Natural killer cell (primary cell): ENCODE measurements around the gene SOX8. TPM values are rescaled to one million over a fixed set of nuclear protein-coding genes. Genes with fewer than 3 reads are reported as not detected.

ENCODE experiments used
- ATAC-seq, 3 donors: fragments of 150-1000 bp in 2 of 3; fragments of 200-7000 bp in 1 of 3; cut with Tn5 transposase; 1 replicate in 1 of 3; 2 replicates in 2 of 3; pipeline ENCODE4 v1.10.0; 2021; ENCODE audit warnings: mild to moderate bottlenecking in 2 of 3, moderate library complexity in 2 of 3
- DNase-seq, 2 donors: peaks; one replicate each; pipeline versions ENCODE4 v3.0.0 to v3.0.0-alpha.2; 2013 to 2021; ENCODE audit warnings: mixed read lengths in 1 of 2
- H3K27ac ChIP-seq: one replicate; pipeline ENCODE4 v1.5.1; 2013; ENCODE audit warnings: mild to moderate bottlenecking, low read length
- H3K27me3 ChIP-seq: one replicate; pipeline ENCODE4 v1.6.1; 2013; ENCODE audit warnings: low read length; ENCODE audit not compliant: control insufficient read depth, insufficient read depth
- H3K36me3 ChIP-seq: one replicate; pipeline ENCODE4 v1.6.1; 2013; ENCODE audit warnings: low read length; ENCODE audit not compliant: control insufficient read depth, insufficient read depth
- H3K4me1 ChIP-seq: one replicate; pipeline ENCODE4 v1.6.1; 2013; ENCODE audit warnings: low read length; ENCODE audit not compliant: control insufficient read depth, insufficient read depth
- H3K4me3 ChIP-seq: one replicate; pipeline ENCODE4 v1.5.1; 2013; ENCODE audit warnings: low read length
- H3K9me3 ChIP-seq: one replicate; pipeline ENCODE4 v1.6.1; 2013; ENCODE audit warnings: low read length; ENCODE audit not compliant: control insufficient read depth, insufficient read depth
- H3K27ac Mint-ChIP-seq, 2 donors: one replicate each; pipeline ENCODE4 v1.8.0; 2022; ENCODE audit warnings: mild to moderate bottlenecking in 2 of 2, mixed read lengths in 2 of 2, moderate library complexity in 1 of 2
- H3K27me3 Mint-ChIP-seq, 2 donors: one replicate each; pipeline ENCODE4 v1.8.0; 2022; ENCODE audit warnings: low read depth in 2 of 2, mixed read lengths in 2 of 2
- H3K36me3 Mint-ChIP-seq: one replicate; pipeline ENCODE4 v1.8.0; 2022; ENCODE audit warnings: mixed read lengths
- H3K4me1 Mint-ChIP-seq, 2 donors: one replicate each; pipeline ENCODE4 v1.8.0; 2022; ENCODE audit warnings: mixed read lengths in 2 of 2
- H3K4me3 Mint-ChIP-seq: one replicate; pipeline ENCODE4 v1.8.0; 2022; ENCODE audit warnings: mild to moderate bottlenecking, moderate library complexity, mixed read lengths
- H3K9me3 Mint-ChIP-seq, 2 donors: one replicate each; pipeline ENCODE4 v1.8.0; 2022; ENCODE audit warnings: mixed read lengths in 2 of 2
- WGBS: methylation state at CpG from one replicate; pipeline ENCODE4 v1.1.7; 2013; ENCODE audit warnings: missing lambda C conversion rate; ENCODE audit not compliant: insufficient coverage; 5-methylcytosine and 5-hydroxymethylcytosine counted together
- intact Hi-C: fragments of 100-400 bp; cut with micrococcal nuclease; formaldehyde crosslinking; loops from one replicate; pipeline ENCODE4 v1.14.2; 2022
- total RNA-seq, 4 donors: library from RNA; stranded (reverse); fragments of 120-200 nt in 1 of 4; gene quantifications; one replicate each; pipeline versions ENCODE4 v1.2.3 to v1.2.4, GENCODE V29; 2013 to 2022
- TF ChIP-seq, protein P1 (sequence below): fragments of 200-600 bp; IDR thresholded peaks from one replicate; pipeline ENCODE4 v1.8.0; 2022; ENCODE audit warnings: antibody characterized with exemption

SOX8 gene
- total RNA-seq, 3 donors from 2014 or later (not counting 1 experiment from before 2014, with no cell fraction given) = not detected

DNA sequence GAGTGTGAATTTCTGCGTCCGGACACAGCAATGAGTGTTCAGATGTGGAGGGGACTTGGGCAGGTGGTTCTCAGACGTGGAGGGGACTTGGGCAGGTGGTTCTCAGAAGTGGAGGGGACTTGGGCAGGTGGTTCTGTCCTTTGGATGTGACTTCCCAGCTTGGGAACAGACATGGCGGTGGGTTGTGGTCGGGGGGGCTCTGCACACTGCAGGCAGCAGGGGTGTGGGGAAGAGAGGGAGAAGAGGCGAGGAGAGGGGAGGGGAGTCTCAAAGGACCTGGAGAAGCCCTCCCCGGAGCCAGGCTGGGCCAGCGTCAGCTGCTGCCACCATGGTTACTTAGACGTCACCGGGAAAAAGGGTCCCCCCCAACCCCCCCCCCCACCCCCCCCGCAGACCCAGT, 9.8 kb downstream of the SOX8 start:
- Mint-ChIP-seq H3K36me3 (no peaks in the 10 kb centered on the region), H3K27me3 (peaks cover 12 to 16% of the 10 kb centered on the region in 2 donors), H3K4me3 (no peak overlapping the region), H3K4me1 (no peaks in the 10 kb centered on the region), H3K27ac (no peak overlapping the region), H3K9me3 (no peaks in the 10 kb centered on the region)
- TF ChIP-seq, protein P1, sequence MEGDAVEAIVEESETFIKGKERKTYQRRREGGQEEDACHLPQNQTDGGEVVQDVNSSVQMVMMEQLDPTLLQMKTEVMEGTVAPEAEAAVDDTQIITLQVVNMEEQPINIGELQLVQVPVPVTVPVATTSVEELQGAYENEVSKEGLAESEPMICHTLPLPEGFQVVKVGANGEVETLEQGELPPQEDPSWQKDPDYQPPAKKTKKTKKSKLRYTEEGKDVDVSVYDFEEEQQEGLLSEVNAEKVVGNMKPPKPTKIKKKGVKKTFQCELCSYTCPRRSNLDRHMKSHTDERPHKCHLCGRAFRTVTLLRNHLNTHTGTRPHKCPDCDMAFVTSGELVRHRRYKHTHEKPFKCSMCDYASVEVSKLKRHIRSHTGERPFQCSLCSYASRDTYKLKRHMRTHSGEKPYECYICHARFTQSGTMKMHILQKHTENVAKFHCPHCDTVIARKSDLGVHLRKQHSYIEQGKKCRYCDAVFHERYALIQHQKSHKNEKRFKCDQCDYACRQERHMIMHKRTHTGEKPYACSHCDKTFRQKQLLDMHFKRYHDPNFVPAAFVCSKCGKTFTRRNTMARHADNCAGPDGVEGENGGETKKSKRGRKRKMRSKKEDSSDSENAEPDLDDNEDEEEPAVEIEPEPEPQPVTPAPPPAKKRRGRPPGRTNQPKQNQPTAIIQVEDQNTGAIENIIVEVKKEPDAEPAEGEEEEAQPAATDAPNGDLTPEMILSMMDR = no peak
- DNase-seq (no peak), ATAC-seq (no peak)
- H3K27ac ChIP-seq = no peak overlapping the region
- intact Hi-C loops = no loop called here
- no peaks in the 10 kb centered on the region for H3K4me1 ChIP-seq
- peaks cover 7% of the 10 kb centered on the region for H3K9me3 ChIP-seq
- no peaks in the 10 kb centered on the region for H3K36me3 ChIP-seq
- WGBS = 87% methylated on average over 5 of the region's 11 CpGs
- no peak overlapping the region for H3K4me3 ChIP-seq
- H3K27me3 ChIP-seq = no peaks in the 10 kb centered on the region

DNA sequence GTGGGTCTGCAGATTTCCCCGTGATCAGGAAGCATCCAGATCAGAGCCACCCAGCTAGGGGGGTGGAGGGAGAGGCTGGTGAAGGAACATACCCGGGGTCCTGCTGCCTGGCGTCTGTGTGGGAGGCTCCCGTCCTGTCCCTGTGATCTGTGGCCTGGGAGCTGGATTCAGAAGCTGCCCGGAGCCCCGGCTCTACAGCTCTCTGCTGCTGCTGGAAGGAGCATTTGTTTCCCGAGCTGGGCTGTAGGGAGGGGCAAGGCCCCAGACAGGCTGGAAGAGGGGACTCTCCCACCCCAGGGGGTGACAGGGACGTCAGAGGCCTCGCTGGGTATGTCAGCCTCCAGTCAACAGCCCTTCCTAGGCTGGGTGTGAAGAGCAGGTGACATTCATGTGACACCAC, 10.2 kb downstream of the SOX8 start:
- Histone ChIP-seq H3K27me3 (no peaks in the 10 kb centered on the region), H3K4me1 (peaks cover under 1% of the 10 kb centered on the region), H3K9me3 (peaks cover 7% of the 10 kb centered on the region), H3K36me3 (no peaks in the 10 kb centered on the region), H3K27ac (no peak overlapping the region), H3K4me3 (no peak overlapping the region)
- ATAC-seq (no peak), DNase-seq (no peak)
- TF ChIP-seq, protein P1 = no peak
- intact Hi-C loops = no loop called here
- H3K36me3 Mint-ChIP-seq = no peaks in the 10 kb centered on the region
- H3K27ac Mint-ChIP-seq = no peak overlapping the region
- H3K4me1 Mint-ChIP-seq = no peaks in the 10 kb centered on the region
- no peak overlapping the region for H3K4me3 Mint-ChIP-seq
- WGBS = 87% methylated on average over 9 of the region's 9 CpGs
- peaks cover 16 to 20% of the 10 kb centered on the region in 2 donors for H3K27me3 Mint-ChIP-seq
- no peaks in the 10 kb centered on the region for H3K9me3 Mint-ChIP-seq

DNA sequence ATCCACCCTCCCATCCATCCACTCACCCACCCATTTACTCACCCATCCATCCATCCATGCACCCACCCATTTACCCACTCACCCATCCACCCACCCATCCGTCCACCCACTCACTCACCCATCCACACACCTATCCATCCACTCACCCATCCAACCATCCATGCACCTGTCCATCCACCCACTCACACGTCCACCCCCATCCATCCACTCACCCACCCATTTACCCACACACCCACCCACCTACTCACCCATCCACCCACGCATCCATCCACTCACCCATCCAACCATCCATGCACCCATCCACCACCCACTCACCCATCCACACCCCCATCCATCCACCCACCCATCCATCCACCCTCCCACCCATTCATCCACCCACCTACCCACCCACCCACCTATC, 12.2 kb downstream of the SOX8 start:
- H3K36me3 ChIP-seq = no peaks in the 10 kb centered on the region
- H3K27me3 ChIP-seq = no peaks in the 10 kb centered on the region
- peaks cover 20 to 24% of the 10 kb centered on the region in 2 donors for H3K27me3 Mint-ChIP-seq
- H3K4me1 ChIP-seq = peaks cover 20% of the 10 kb centered on the region
- intact Hi-C loops = no loop called here
- DNase-seq = no peak
- H3K4me1 Mint-ChIP-seq = peaks cover 0 to 6% of the 10 kb centered on the region in 2 donors
- H3K36me3 Mint-ChIP-seq = no peaks in the 10 kb centered on the region
- H3K9me3 ChIP-seq = peaks cover 7% of the 10 kb centered on the region
- no peak overlapping the region for H3K27ac ChIP-seq
- no peak overlapping the region for H3K27ac Mint-ChIP-seq
- 76% methylated on average over 3 of the region's 3 CpGs for WGBS
- H3K4me3 ChIP-seq = no peak overlapping the region
- no peaks in the 10 kb centered on the region for H3K9me3 Mint-ChIP-seq
- TF ChIP-seq, protein P1 = no peak
- no peak overlapping the region for H3K4me3 Mint-ChIP-seq
- ATAC-seq = no peak

DNA sequence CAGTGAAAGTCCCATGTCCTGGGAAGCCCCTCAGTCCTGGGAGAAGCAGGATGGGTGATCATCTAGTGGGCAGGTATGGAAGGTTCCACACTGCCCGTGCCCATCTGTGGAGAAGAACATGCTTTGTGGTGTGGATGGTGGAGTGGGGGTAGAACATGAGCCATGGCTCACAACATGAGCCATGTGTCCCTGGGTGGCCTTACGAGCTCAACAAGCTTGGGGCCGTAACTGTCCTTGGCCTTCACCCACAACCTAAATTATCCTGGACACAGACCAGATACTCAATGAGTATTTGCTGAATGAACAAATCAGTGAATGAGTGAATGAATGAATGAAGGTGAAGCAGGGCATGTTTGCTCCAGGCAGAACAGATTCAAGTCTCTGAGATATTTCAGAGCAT, 13.5 kb downstream of the SOX8 start:
- Histone ChIP-seq H3K36me3 (no peaks in the 10 kb centered on the region), H3K4me1 (peaks cover 21% of the 10 kb centered on the region), H3K27ac (no peak overlapping the region), H3K4me3 (no peak overlapping the region), H3K9me3 (peaks cover 7% of the 10 kb centered on the region), H3K27me3 (no peaks in the 10 kb centered on the region)
- Mint-ChIP-seq H3K4me1 (peaks cover 0 to 6% of the 10 kb centered on the region in 2 donors), H3K9me3 (no peaks in the 10 kb centered on the region), H3K4me3 (no peak overlapping the region), H3K36me3 (no peaks in the 10 kb centered on the region), H3K27ac (no peak overlapping the region), H3K27me3 (peaks cover 20 to 26% of the 10 kb centered on the region in 2 donors)
- TF ChIP-seq, protein P1 = no peak
- intact Hi-C loops = no loop called here
- DNase-seq (no peak), ATAC-seq (no peak)
- 87% methylated on average over 3 of the region's 3 CpGs for WGBS
